ENCODE results near the gene RFX3.

The RFX3 gene

GRCh38 chr9:3455717-3456116 lies 70.1 kb downstream of the RFX3 start:
- Mint-ChIP-seq H3K36me3 (ENCODE audit: low read depth) (no peaks in the 10 kb centered on the region), H3K27me3 (no peaks in the 10 kb centered on the region), H3K4me3 (no peak overlapping the region), H3K27ac (no peak overlapping the region), H3K4me1 (ENCODE audit: low read depth) (peaks cover 7% of the 10 kb centered on the region), H3K9me3 (no peaks in the 10 kb centered on the region)
- intact Hi-C loops (cut with micrococcal nuclease) = no loop called here

DNA sequence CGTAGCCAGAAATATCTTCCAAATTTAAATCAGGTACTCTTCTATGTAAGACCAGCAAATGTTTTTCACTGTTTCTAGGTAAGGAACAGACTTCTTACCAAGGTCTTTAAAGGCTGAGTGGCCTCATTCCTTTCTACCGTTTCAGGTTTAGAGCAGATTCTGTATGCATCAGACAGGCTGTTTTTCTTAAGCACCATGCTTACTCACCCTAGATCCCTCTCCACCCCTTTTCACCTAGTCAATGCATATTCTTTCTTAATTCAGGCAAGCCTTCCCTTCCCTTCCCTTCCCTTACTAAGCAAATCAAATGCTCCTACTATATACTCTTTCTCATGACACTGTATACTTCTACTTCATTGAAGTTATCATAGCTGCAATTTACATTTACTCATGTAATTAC lies 70.7 kb downstream of the RFX3 start:
- peaks cover 7% of the 10 kb centered on the region for H3K4me1 Mint-ChIP-seq (ENCODE audit: low read depth)
- no peaks in the 10 kb centered on the region for H3K27me3 Mint-ChIP-seq
- no peak overlapping the region for H3K27ac Mint-ChIP-seq
- H3K9me3 Mint-ChIP-seq = no peaks in the 10 kb centered on the region
- intact Hi-C loops (cut with micrococcal nuclease) = no loop called here
- H3K4me3 Mint-ChIP-seq = no peak overlapping the region
- no peaks in the 10 kb centered on the region for H3K36me3 Mint-ChIP-seq (ENCODE audit: low read depth)

- Mint-ChIP-seq H3K36me3 (ENCODE audit: low read depth) (no peaks in the 10 kb centered on the region), H3K9me3 (no peaks in the 10 kb centered on the region), H3K4me1 (ENCODE audit: low read depth) (no peaks in the 10 kb centered on the region), H3K27ac (no peak overlapping the region), H3K27me3 (no peaks in the 10 kb centered on the region), H3K4me3 (no peak overlapping the region)
- intact Hi-C loops (cut with micrococcal nuclease) = no loop called here
Observed at GRCh38 chr9:3451956-3452355, 73.8 kb downstream of the RFX3 start.

GRCh38 chr9:3447788-3448187 lies 78.0 kb downstream of the RFX3 start:
- intact Hi-C loops (cut with micrococcal nuclease) = no loop called here
- no peaks in the 10 kb centered on the region for H3K27me3 Mint-ChIP-seq
- no peak overlapping the region for H3K27ac Mint-ChIP-seq
- no peak overlapping the region for H3K4me3 Mint-ChIP-seq
- H3K36me3 Mint-ChIP-seq (ENCODE audit: low read depth) = no peaks in the 10 kb centered on the region
- H3K9me3 Mint-ChIP-seq = no peaks in the 10 kb centered on the region
- no peaks in the 10 kb centered on the region for H3K4me1 Mint-ChIP-seq (ENCODE audit: low read depth)

DNA sequence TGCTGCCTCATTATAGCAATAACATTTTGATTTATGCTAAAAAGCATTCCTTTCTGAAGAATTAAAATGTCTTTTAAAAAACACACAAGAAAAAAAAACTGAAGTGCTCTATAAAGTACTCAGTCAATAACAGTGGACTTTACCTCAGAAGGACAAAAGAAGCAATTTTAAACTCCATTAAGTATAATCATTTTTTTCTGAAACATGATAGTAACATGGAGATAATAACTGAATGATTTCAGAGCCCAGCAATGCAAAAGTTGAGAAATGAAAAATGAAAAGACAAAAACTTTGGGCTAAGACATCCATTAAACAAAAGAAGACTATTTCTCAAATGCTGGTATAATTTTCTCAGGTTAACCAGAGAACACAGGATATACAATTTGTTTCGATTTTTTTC lies 78.7 kb downstream of the RFX3 start:
- no peaks in the 10 kb centered on the region for H3K4me1 Mint-ChIP-seq (ENCODE audit: low read depth)
- no peak overlapping the region for H3K27ac Mint-ChIP-seq
- no peaks in the 10 kb centered on the region for H3K27me3 Mint-ChIP-seq
- H3K4me3 Mint-ChIP-seq = no peak overlapping the region
- intact Hi-C loops (cut with micrococcal nuclease) = no loop called here
- no peaks in the 10 kb centered on the region for H3K9me3 Mint-ChIP-seq
- H3K36me3 Mint-ChIP-seq (ENCODE audit: low read depth) = no peaks in the 10 kb centered on the region

- H3K4me1 Mint-ChIP-seq (ENCODE audit: low read depth) = peaks cover 3% of the 10 kb centered on the region
- no peaks in the 10 kb centered on the region for H3K9me3 Mint-ChIP-seq
- H3K27me3 Mint-ChIP-seq = no peaks in the 10 kb centered on the region
- no peak overlapping the region for H3K4me3 Mint-ChIP-seq
- intact Hi-C loops (cut with micrococcal nuclease) = no loop called here
- H3K27ac Mint-ChIP-seq = no peak overlapping the region
- no peaks in the 10 kb centered on the region for H3K36me3 Mint-ChIP-seq (ENCODE audit: low read depth)
Observed at GRCh38 chr9:3446313-3446712, 79.5 kb downstream of the RFX3 start.

DNA sequence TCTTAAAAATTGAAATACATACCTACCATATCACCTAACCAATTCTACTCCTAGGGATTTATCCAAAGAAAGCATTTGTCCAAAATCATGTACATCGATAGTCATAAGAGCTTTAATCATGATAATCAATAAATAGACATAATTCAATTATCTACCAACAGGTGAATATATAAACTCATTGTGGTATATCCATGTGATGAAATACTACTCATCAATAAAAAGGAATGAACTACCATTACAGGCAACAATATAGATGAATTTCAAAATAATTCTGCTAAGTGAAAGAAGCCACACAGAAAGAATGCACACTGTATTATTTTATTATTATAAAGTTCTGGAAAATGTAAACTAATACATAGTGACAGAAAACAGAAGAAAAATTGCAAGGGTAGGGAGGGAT lies 81.8 kb downstream of the RFX3 start:
- Mint-ChIP-seq H3K27ac (no peak overlapping the region), H3K27me3 (no peaks in the 10 kb centered on the region), H3K4me3 (no peak overlapping the region), H3K4me1 (ENCODE audit: low read depth) (peaks cover 6% of the 10 kb centered on the region), H3K9me3 (no peaks in the 10 kb centered on the region), H3K36me3 (ENCODE audit: low read depth) (no peaks in the 10 kb centered on the region)
- intact Hi-C loops (cut with micrococcal nuclease) = no loop called here

GRCh38 chr9:3441197-3441816 lies 84.5 kb downstream of the RFX3 start:
- Mint-ChIP-seq H3K27ac (no peak overlapping the region), H3K9me3 (no peaks in the 10 kb centered on the region), H3K27me3 (no peaks in the 10 kb centered on the region), H3K36me3 (ENCODE audit: low read depth) (no peaks in the 10 kb centered on the region), H3K4me3 (no peak overlapping the region), H3K4me1 (ENCODE audit: low read depth) (peaks cover 6% of the 10 kb centered on the region)
- intact Hi-C loops (cut with micrococcal nuclease) = loop anchor here (1.0 to 2.0 kb wide), 2 partner anchors 200 to 585 kb away; no protein-coding TSS in a partner anchor

GRCh38 chr9:3436629-3437420 lies 89.0 kb downstream of the RFX3 start:
- intact Hi-C loops (cut with micrococcal nuclease) = loop anchor here (5.0 kb wide), 1 partner anchor 105 kb away; no protein-coding TSS in a partner anchor
- Mint-ChIP-seq H3K27me3 (no peaks in the 10 kb centered on the region), H3K36me3 (ENCODE audit: low read depth) (peaks cover 7% of the 10 kb centered on the region), H3K27ac (no peak overlapping the region), H3K4me1 (ENCODE audit: low read depth) (peaks cover 24% of the 10 kb centered on the region), H3K4me3 (no peak overlapping the region), H3K9me3 (peaks cover 11% of the 10 kb centered on the region)

DNA sequence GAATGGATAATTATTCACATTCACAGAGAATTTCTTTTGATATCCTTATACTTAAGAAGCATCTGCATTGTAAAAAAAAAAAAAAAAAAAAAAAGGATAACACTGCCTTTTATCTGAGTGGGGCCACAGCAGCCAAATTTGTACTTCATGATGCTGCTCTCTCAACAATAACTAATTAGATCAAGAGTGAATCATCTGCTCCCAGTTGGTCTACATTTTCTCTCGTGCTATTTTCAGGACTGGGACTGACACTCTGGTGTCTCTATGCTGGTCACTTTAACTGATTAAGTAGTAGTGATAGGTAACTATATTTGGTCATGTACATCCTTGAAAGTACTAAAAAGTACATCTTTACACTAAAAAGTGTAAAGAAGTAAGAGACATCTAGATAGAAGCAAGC lies 90.1 kb downstream of the RFX3 start:
- Mint-ChIP-seq H3K9me3 (peaks cover 11% of the 10 kb centered on the region), H3K36me3 (ENCODE audit: low read depth) (peaks cover 7% of the 10 kb centered on the region), H3K27me3 (no peaks in the 10 kb centered on the region), H3K4me1 (ENCODE audit: low read depth) (peaks cover 18% of the 10 kb centered on the region), H3K4me3 (no peak overlapping the region), H3K27ac (no peak overlapping the region)
- intact Hi-C loops (cut with micrococcal nuclease) = loop anchor here (5.0 kb wide), 1 partner anchor 103 kb away; no protein-coding TSS in a partner anchor

- intact Hi-C loops (cut with micrococcal nuclease) = no loop called here
- Mint-ChIP-seq H3K9me3 (peaks cover 11% of the 10 kb centered on the region), H3K27ac (no peak overlapping the region), H3K27me3 (no peaks in the 10 kb centered on the region), H3K4me3 (no peak overlapping the region), H3K4me1 (ENCODE audit: low read depth) (peaks cover 18% of the 10 kb centered on the region), H3K36me3 (ENCODE audit: low read depth) (peaks cover 7% of the 10 kb centered on the region)
Observed at GRCh38 chr9:3434594-3434993, 91.2 kb downstream of the RFX3 start.

- no peak overlapping the region for H3K4me3 Mint-ChIP-seq
Observed at GRCh38 chr9:3433754-3434153, 92.0 kb downstream of the RFX3 start.

DNA sequence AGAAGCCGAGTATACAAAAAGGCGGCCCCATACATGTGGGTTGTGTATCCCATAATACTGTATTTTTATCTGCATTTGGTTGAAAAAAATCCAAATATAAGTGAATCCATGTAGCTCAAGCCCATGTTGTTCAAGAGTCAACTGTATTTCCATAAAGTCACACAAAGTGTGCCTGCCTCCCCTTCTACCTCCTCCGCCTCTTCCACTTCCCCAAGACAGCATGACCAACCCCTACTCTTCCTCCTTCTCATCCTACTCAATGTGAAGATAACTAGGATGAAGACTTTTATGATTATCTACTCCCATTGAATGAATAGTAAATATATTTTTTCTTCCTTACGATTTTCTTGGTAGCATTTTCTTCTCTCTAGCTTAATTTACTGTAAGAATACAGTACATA lies 92.7 kb downstream of the RFX3 start:
- intact Hi-C loops (cut with micrococcal nuclease) = no loop called here
- H3K4me1 Mint-ChIP-seq (ENCODE audit: low read depth) = peaks cover 18% of the 10 kb centered on the region
- peaks cover 7% of the 10 kb centered on the region for H3K36me3 Mint-ChIP-seq (ENCODE audit: low read depth)
- H3K27ac Mint-ChIP-seq = no peak overlapping the region
- H3K27me3 Mint-ChIP-seq = no peaks in the 10 kb centered on the region
- H3K4me3 Mint-ChIP-seq = no peak overlapping the region
- peaks cover 11% of the 10 kb centered on the region for H3K9me3 Mint-ChIP-seq

More at GRCh38 chr9:3433754-3434153, 92.0 kb downstream of the RFX3 start:
- peaks cover 18% of the 10 kb centered on the region for H3K4me1 Mint-ChIP-seq (ENCODE audit: low read depth)
- H3K27me3 Mint-ChIP-seq = no peaks in the 10 kb centered on the region
- H3K27ac Mint-ChIP-seq = no peak overlapping the region
- intact Hi-C loops (cut with micrococcal nuclease) = no loop called here
- H3K36me3 Mint-ChIP-seq (ENCODE audit: low read depth) = peaks cover 7% of the 10 kb centered on the region
- H3K9me3 Mint-ChIP-seq = peaks cover 11% of the 10 kb centered on the region

- Mint-ChIP-seq H3K9me3 (peaks cover 14% of the 10 kb centered on the region), H3K27ac (no peak overlapping the region), H3K27me3 (no peaks in the 10 kb centered on the region), H3K36me3 (ENCODE audit: low read depth) (peaks cover 7% of the 10 kb centered on the region), H3K4me3 (no peak overlapping the region), H3K4me1 (ENCODE audit: low read depth) (peaks cover 18% of the 10 kb centered on the region)
- intact Hi-C loops (cut with micrococcal nuclease) = no loop called here
Observed at GRCh38 chr9:3431890-3432289, 93.9 kb downstream of the RFX3 start.

Measured in dendritic cell treated with granulocyte-macrophage colony-stimulating factor and Interleukin-4, amounts not matched to agents 40 ng/mL and 50 ng/mL, for 4 days (primary cell).